ENCODE results near the gene P2RX6. TPM values are rescaled to one million over a fixed set of nuclear protein-coding genes. Genes with fewer than 3 reads are reported as not detected.
A peak's percentile ranks its signal among the peaks of the same experiment; 100 is the strongest.

Gene P2RX6
- total and polyA plus RNA-seq, 4 donors = 0.05 to 0.59 (median 0.33) TPM

GRCh38 chr22:21001601-21002325 lies 13.2 kb upstream of the P2RX6 start, which contains the start of gene THAP7:
Gene THAP7, minus strand, starts transcription at chr22:21002118. Its CDS starts 207 bp downstream, at chr22:21001911.
- Histone ChIP-seq H3K9ac (ENCODE audit: low read depth in 1 of 2, low read length in 2 of 2) (peak within 1 kb of the TSS; percentile 94 to 97), H3K27me3 (ENCODE audit: control insufficient read depth in 4 of 4, insufficient read depth in 4 of 4, low read length in 3 of 4) (no peaks in the 10 kb centered on the region), H3K4me1 (ENCODE audit: control insufficient read depth in 4 of 4, insufficient read depth in 4 of 4, low read length in 3 of 4) (peaks cover 12 to 30% (median 23%) of the 10 kb centered on the region in 4 donors), H3K9me3 (ENCODE audit: control insufficient read depth in 4 of 4, low read length in 3 of 4) (no peaks in the 10 kb centered on the region), H3K4me3 (ENCODE audit: low read depth in 1 of 3, low read length in 3 of 3) (peak within 1 kb of the TSS; percentile 75 to 89 (median 87)), H3K27ac (ENCODE audit: low read depth in 1 of 2, low read length in 2 of 2) (peak within 1 kb of the TSS; percentile 91 to 96), H3K36me3 (ENCODE audit: control insufficient read depth in 4 of 4, insufficient read depth in 3 of 4, low read depth in 1 of 4, low read length in 3 of 4) (peaks cover 0 to 30% (median under 1%) of the 10 kb centered on the region in 4 donors)
- TF ChIP-seq HNF4G (IDR thresholded peaks at IDR 0.05) (no peak), SP1 (IDR thresholded peaks at IDR 0.05) (peak; percentile 57), REST (IDR thresholded peaks at IDR 0.05) (peak; percentile 84), CTCF (IDR thresholded peaks at IDR 0.05; ENCODE audit: low read depth, low read length, missing input control) (no peak), ATF3 (IDR thresholded peaks at IDR 0.05) (no peak), NR2F2 (IDR thresholded peaks at IDR 0.05) (no peak), HNF4A (conservative IDR thresholded peaks at IDR 0.05) (peak in 1 of 2 donors; percentile 4), EGR1 (IDR thresholded peaks at IDR 0.05; ENCODE audit: low read depth in 2 of 2) (no peak), FOXA1 (IDR thresholded peaks at IDR 0.05) (no peak), YY1 (IDR thresholded peaks at IDR 0.05) (peak; percentile 90), JUND (IDR thresholded peaks at IDR 0.05) (no peak), RAD21 (IDR thresholded peaks at IDR 0.05) (peak in 1 of 2 donors; percentile 48), RXRA (IDR thresholded peaks at IDR 0.05) (peak in 1 of 2 donors; percentile 34), GABPA (IDR thresholded peaks at IDR 0.05 in 1 of 2, conservative IDR thresholded peaks at IDR 0.05 in 1 of 2) (peak in 1 of 2 donors; percentile 92), TAF1 (conservative IDR thresholded peaks at IDR 0.05) (no peak), ZBTB33 (IDR thresholded peaks at IDR 0.05) (peak; percentile 99), FOXA2 (IDR thresholded peaks at IDR 0.05) (no peak), MAX (IDR thresholded peaks at IDR 0.05) (no peak)
- peak; percentile 92 for DNase-seq (ENCODE audit: low spot score)
- WGBS = under 1% methylated on average over 83 of the region's 83 CpGs
